ENCODE data around the gene USP13. TPM values are rescaled to one million over a fixed set of nuclear protein-coding genes. Genes with fewer than 3 reads are reported as not detected.

The USP13 gene
- total and polyA plus RNA-seq, 2 of the 13 experiments (the other 11 are each of a cell fraction or from before 2014, with no cell fraction given) = 15.9 to 36.7 TPM

DNA sequence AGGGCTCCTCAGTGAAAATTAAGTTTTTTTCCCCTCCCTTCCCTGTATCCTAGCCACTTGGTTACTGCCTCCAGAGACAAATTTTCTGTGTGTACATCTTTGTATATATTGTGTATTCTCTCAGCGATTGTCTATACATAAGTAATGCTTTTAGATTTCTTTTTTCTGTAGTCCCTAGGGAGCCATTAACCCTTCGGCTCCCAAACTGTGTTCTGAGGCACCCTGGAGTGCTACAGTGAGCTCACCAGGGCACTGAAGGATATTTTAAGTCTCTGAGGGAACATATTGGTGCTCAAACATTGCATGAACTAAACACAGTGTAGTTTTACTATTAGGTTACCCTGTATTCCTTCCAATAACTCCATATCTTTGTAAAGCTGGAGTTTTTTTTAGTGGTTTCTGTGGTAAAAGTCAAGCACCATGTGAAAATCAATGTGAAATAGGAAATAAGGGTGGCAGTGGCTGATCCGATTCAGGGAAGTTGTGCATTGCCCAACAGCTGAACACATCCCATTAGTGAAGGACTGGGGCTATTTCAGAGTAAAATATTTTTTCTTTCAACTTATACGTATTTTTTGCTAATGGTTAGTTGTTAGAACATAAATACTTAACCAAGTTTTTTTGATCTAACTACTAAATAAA is 43.0 kb downstream of the USP13 start:
- Histone ChIP-seq H3K4me2 (ENCODE audit: low read depth, low read length) (no peak overlapping the region), H3K9ac (ENCODE audit: insufficient read depth, low read depth, low read length) (no peak overlapping the region), H3K79me2 (ENCODE audit: insufficient read depth, low read length) (peaks cover 15% of the 10 kb centered on the region), H3K27ac (ENCODE audit: extremely low read length, insufficient read depth, low read length) (no peak overlapping the region), H3K4me1 (ENCODE audit: insufficient read depth, low read length) (no peaks in the 10 kb centered on the region), H3K36me3 (replicated peaks in 1 of 2; ENCODE audit: control insufficient read depth in 1 of 2, insufficient read depth in 2 of 2, low read length in 2 of 2) (peaks cover 4 to 17% of the 10 kb centered on the region in 2 experiments), H3K9me3 (ENCODE audit: low read length) (no peaks in the 10 kb centered on the region), H2AFZ (ENCODE audit: low read length) (no peak overlapping the region), H4K20me1 (ENCODE audit: insufficient read depth, low read length) (no peaks in the 10 kb centered on the region), H3K4me3 (replicated peaks in 1 of 3; ENCODE audit: insufficient read depth in 1 of 3, low read depth in 2 of 3, low read length in 3 of 3) (no peak overlapping the region), H3K27me3 (ENCODE audit: control insufficient read depth in 1 of 2, insufficient read depth in 2 of 2, low read length in 2 of 2) (no peaks in the 10 kb centered on the region)
- intact Hi-C loops (cut with micrococcal nuclease; ENCODE audit: unreplicated experiment) = no loop called here
- no TSS peak for BruUV-seq (replicated peaks)
- in situ Hi-C loops (cut with HindIII; ENCODE audit: extremely low pct_ligation_motif_present, low pct_unique_long_range_greater_than_20kb) = no loop called here
- no peak for DNase-seq (ENCODE audit: low spot score)
- WGBS (ENCODE audit: low lambda C conversion rate) = 96% methylated on average over 4 of the region's 4 CpGs
- TF ChIP-seq, protein P1, sequence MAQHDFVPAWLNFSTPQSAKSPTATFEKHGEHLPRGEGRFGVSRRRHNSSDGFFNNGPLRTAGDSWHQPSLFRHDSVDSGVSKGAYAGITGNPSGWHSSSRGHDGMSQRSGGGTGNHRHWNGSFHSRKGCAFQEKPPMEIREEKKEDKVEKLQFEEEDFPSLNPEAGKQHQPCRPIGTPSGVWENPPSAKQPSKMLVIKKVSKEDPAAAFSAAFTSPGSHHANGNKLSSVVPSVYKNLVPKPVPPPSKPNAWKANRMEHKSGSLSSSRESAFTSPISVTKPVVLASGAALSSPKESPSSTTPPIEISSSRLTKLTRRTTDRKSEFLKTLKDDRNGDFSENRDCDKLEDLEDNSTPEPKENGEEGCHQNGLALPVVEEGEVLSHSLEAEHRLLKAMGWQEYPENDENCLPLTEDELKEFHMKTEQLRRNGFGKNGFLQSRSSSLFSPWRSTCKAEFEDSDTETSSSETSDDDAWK (CRISPR knock-in tag; IDR thresholded peaks at IDR 0.05) = no peak
- TF ChIP-seq SRSF9 (IDR thresholded peaks at IDR 0.05; ENCODE audit: borderline replicate concordance, insufficient read depth, low read depth, low read length, poor library complexity, severe bottlenecking) (no peak), ZNF652 (CRISPR knock-in tag; IDR thresholded peaks at IDR 0.05; ENCODE audit: borderline replicate concordance, low read depth) (peak; percentile 82), ZNF7 (CRISPR knock-in tag; IDR thresholded peaks at IDR 0.05) (no peak), TBL1XR1 (IDR thresholded peaks at IDR 0.05; ENCODE audit: borderline replicate concordance, low read length, partially characterized antibody) (no peak)
- TF ChIP-seq, protein P2, sequence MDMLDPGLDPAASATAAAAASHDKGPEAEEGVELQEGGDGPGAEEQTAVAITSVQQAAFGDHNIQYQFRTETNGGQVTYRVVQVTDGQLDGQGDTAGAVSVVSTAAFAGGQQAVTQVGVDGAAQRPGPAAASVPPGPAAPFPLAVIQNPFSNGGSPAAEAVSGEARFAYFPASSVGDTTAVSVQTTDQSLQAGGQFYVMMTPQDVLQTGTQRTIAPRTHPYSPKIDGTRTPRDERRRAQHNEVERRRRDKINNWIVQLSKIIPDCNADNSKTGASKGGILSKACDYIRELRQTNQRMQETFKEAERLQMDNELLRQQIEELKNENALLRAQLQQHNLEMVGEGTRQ (IDR thresholded peaks at IDR 0.05; ENCODE audit: low read depth, low read length) = no peak
- TF ChIP-seq, protein P2 (CRISPR knock-in tag; IDR thresholded peaks at IDR 0.05; ENCODE audit: borderline replicate concordance) = no peak
- TF ChIP-seq, protein P3, sequence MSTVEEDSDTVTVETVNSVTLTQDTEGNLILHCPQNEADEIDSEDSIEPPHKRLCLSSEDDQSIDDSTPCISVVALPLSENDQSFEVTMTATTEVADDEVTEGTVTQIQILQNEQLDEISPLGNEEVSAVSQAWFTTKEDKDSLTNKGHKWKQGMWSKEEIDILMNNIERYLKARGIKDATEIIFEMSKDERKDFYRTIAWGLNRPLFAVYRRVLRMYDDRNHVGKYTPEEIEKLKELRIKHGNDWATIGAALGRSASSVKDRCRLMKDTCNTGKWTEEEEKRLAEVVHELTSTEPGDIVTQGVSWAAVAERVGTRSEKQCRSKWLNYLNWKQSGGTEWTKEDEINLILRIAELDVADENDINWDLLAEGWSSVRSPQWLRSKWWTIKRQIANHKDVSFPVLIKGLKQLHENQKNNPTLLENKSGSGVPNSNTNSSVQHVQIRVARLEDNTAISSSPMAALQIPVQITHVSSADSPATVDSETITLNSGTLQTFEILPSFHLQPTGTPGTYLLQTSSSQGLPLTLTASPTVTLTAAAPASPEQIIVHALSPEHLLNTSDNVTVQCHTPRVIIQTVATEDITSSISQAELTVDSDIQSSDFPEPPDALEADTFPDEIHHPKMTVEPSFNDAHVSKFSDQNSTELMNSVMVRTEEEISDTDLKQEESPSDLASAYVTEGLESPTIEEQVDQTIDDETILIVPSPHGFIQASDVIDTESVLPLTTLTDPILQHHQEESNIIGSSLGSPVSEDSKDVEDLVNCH (CRISPR knock-in tag; IDR thresholded peaks at IDR 0.05) = no peak
- TF ChIP-seq, protein P4, sequence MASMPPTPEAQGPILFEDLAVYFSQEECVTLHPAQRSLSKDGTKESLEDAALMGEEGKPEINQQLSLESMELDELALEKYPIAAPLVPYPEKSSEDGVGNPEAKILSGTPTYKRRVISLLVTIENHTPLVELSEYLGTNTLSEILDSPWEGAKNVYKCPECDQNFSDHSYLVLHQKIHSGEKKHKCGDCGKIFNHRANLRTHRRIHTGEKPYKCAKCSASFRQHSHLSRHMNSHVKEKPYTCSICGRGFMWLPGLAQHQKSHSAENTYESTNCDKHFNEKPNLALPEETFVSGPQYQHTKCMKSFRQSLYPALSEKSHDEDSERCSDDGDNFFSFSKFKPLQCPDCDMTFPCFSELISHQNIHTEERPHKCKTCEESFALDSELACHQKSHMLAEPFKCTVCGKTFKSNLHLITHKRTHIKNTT (CRISPR knock-in tag; IDR thresholded peaks at IDR 0.05) = no peak
- CTCF ChIA-PET (ENCODE audit: low intra/inter-chr PET ratio, low total read pairs) = no interaction called here
- no peak for ATAC-seq
- POLR2A ChIA-PET = no interaction called here
- no peak for FAIRE-seq

All from HepG2 (cell line).